Activated CD8-positive, alpha-beta memory T cell treated with anti-CD3 and anti-CD28 coated beads for 36 hours (primary cell): ENCODE results near the gene STOM. TPM values are rescaled to one million over a fixed set of nuclear protein-coding genes. Genes with fewer than 3 reads are reported as not detected.

Source experiments
- CTCF ChIA-PET: fragments of 350-600 bp; sonication (Branson Sonifier 250); formaldehyde crosslinking; loops from one replicate; lab custom pipeline; 2021; ENCODE audit warnings: antibody characterized with exemption; lab: Charles Lee
- POLR2A ChIA-PET: fragments of 350-600 bp; sonication (Branson Sonifier 250); formaldehyde crosslinking; loops from one replicate; lab custom pipeline; 2021; ENCODE audit warnings: antibody characterized with exemption; lab: Charles Lee
- total RNA-seq, 2 experiments: library from RNA; stranded (reverse); gene quantifications; one replicate each; pipeline ENCODE4 v1.2.3, GENCODE V29; 2021

STOM gene
- total RNA-seq, 2 experiments from 2014 or later, result 76.3 to 80.6 TPM

- ChIA-PET POLR2A (no interaction called here), CTCF (no interaction called here)
Measured at GRCh38 chr9:121331992-121332685, 37.9 kb downstream of the STOM start.

- ChIA-PET CTCF (no interaction called here), POLR2A (no interaction called here)
Measured at GRCh38 chr9:121331549-121331948, 38.5 kb downstream of the STOM start.

GRCh38 chr9:121328876-121329681, 41.0 kb downstream of the STOM start:
- CTCF ChIA-PET, result interaction anchor here (3.2 kb wide), 1 partner anchor 9 kb away, joined by 11 read pairs; no protein-coding TSS in a partner anchor
- POLR2A ChIA-PET, result no interaction called here

GRCh38 chr9:121328476-121328875, 41.6 kb downstream of the STOM start:
- ChIA-PET CTCF (interaction anchor here (3.2 kb wide), 1 partner anchor 8 kb away, joined by 11 read pairs; no protein-coding TSS in a partner anchor), POLR2A (no interaction called here)

GRCh38 chr9:121326901-121327613, 43.0 kb downstream of the STOM start:
- CTCF ChIA-PET, result no interaction called here

GRCh38 chr9:121326130-121326838, 43.8 kb downstream of the STOM start:
- CTCF ChIA-PET, result no interaction called here
- POLR2A ChIA-PET, result no interaction called here

More at GRCh38 chr9:121326901-121327613, 43.0 kb downstream of the STOM start:
- POLR2A ChIA-PET, result no interaction called here

- POLR2A ChIA-PET, result no interaction called here
- CTCF ChIA-PET, result no interaction called here
Measured at GRCh38 chr9:121325387-121325786, 44.7 kb downstream of the STOM start.

- POLR2A ChIA-PET, result no interaction called here
- CTCF ChIA-PET, result no interaction called here
Measured at GRCh38 chr9:121324755-121325154, 45.3 kb downstream of the STOM start.

- ChIA-PET CTCF (no interaction called here), POLR2A (no interaction called here)
Measured at GRCh38 chr9:121324316-121324715, 45.7 kb downstream of the STOM start.

GRCh38 chr9:121323449-121324151, 46.5 kb downstream of the STOM start:
- POLR2A ChIA-PET, result no interaction called here

GRCh38 chr9:121322737-121323448, 47.2 kb downstream of the STOM start:
- POLR2A ChIA-PET, result no interaction called here
- CTCF ChIA-PET, result no interaction called here

More at GRCh38 chr9:121323449-121324151, 46.5 kb downstream of the STOM start:
- CTCF ChIA-PET, result no interaction called here

- ChIA-PET CTCF (interaction anchor here (3.5 to 4.0 kb wide), 2 partner anchors 53 to 78 kb away, joined by 76 to 88 read pairs; no protein-coding TSS in a partner anchor), POLR2A (no interaction called here)
Measured at GRCh38 chr9:121322037-121322736, 47.9 kb downstream of the STOM start.

- ChIA-PET CTCF (interaction anchor here (1.0 to 4.0 kb wide), 17 partner anchors 16 to 135 kb away, joined by 3 to 88 read pairs (median 7); no protein-coding TSS in a partner anchor), POLR2A (no interaction called here)
Measured at GRCh38 chr9:121321016-121321503, 49.0 kb downstream of the STOM start.

GRCh38 chr9:121319383-121319780, 50.7 kb downstream of the STOM start:
- CTCF ChIA-PET, result interaction anchor here (0.6 to 4.0 kb wide), 51 partner anchors 9 to 564 kb away, joined by 3 to 88 read pairs (median 4); no protein-coding TSS in a partner anchor
- POLR2A ChIA-PET, result no interaction called here

GRCh38 chr9:121318631-121319382, 51.2 kb downstream of the STOM start:
- ChIA-PET POLR2A (no interaction called here), CTCF (interaction anchor here (0.7 to 4.0 kb wide), 23 partner anchors 10 to 173 kb away, joined by 3 to 88 read pairs (median 5); no protein-coding TSS in a partner anchor)
